GM12873 (cell line): Measurements from ENCODE around the gene UST.

Source experiments
- CTCF ChIP-seq: IDR thresholded peaks from 2 replicates; pipeline ENCODE4 v1.5.1; 2012; ENCODE audit warnings: low read depth, mild to moderate bottlenecking, moderate library complexity, low read length, control low read depth; ENCODE audit not compliant: insufficient read depth; ENCODE audit errors: missing control alignments

Gene UST

GRCh38 chr6:148790404-148790803 is 43.6 kb downstream of the UST start:
- TF ChIP-seq CTCF = no peak

GRCh38 chr6:148790817-148791216 is 44.0 kb downstream of the UST start:
- no peak for TF ChIP-seq CTCF

- no peak for TF ChIP-seq CTCF
Measured at GRCh38 chr6:148791372-148791771, 44.5 kb downstream of the UST start.

GRCh38 chr6:148793721-148794120 is 46.9 kb downstream of the UST start:
- no peak for TF ChIP-seq CTCF

- TF ChIP-seq CTCF = no peak
Measured at GRCh38 chr6:148794797-148795196, 48.0 kb downstream of the UST start.

GRCh38 chr6:148795563-148795962 is 48.7 kb downstream of the UST start:
- TF ChIP-seq CTCF = no peak

- TF ChIP-seq CTCF = no peak
Measured at GRCh38 chr6:148799647-148800046, 52.8 kb downstream of the UST start.
